GOT3 (cell line): Measurements from ENCODE around the gene LMF1.
"Not testable (repeated sequence)": the region's sequence is repeated elsewhere in the genome, so short reads cannot be mapped to it uniquely, and the experiment has no call there.

Source experiments
- DNase-seq: peaks from one replicate; lab custom pipeline; 2025; ENCODE audit warnings: mixed read lengths; lab: John Stamatoyannopoulos, UW

LMF1 gene

GRCh38 chr16:895371-895770 is 75.4 kb downstream of the LMF1 start:
- no peak for DNase-seq

GRCh38 chr16:894841-895240 is 75.9 kb downstream of the LMF1 start:
- no peak for DNase-seq

- DNase-seq = no peak
Measured at GRCh38 chr16:894136-894535, 76.6 kb downstream of the LMF1 start.

- no peak for DNase-seq
Measured at GRCh38 chr16:893360-893759, 77.4 kb downstream of the LMF1 start.

GRCh38 chr16:892536-893255 is 78.1 kb downstream of the LMF1 start:
- no peak for DNase-seq

- DNase-seq = no peak
Measured at GRCh38 chr16:892006-892405, 78.8 kb downstream of the LMF1 start.

- DNase-seq = no peak
Measured at GRCh38 chr16:891353-891740, 79.4 kb downstream of the LMF1 start.

- DNase-seq = no peak
Measured at GRCh38 chr16:890716-891352, 80.0 kb downstream of the LMF1 start.

GRCh38 chr16:890217-890616 is 80.6 kb downstream of the LMF1 start:
- no peak for DNase-seq

GRCh38 chr16:889586-889985 is 81.2 kb downstream of the LMF1 start:
- DNase-seq = no peak

- no peak for DNase-seq
Measured at GRCh38 chr16:888901-889570, 81.7 kb downstream of the LMF1 start.

- DNase-seq = not testable (repeated sequence)
Measured at GRCh38 chr16:888456-888855, 82.3 kb downstream of the LMF1 start.

GRCh38 chr16:887846-888245 is 82.9 kb downstream of the LMF1 start:
- DNase-seq = no peak

- DNase-seq = no peak
Measured at GRCh38 chr16:886802-887731, 83.7 kb downstream of the LMF1 start.

- DNase-seq = no peak
Measured at GRCh38 chr16:886084-886543, 84.7 kb downstream of the LMF1 start.

GRCh38 chr16:885391-885790 is 85.4 kb downstream of the LMF1 start:
- no peak for DNase-seq

- no peak for DNase-seq
Measured at GRCh38 chr16:884232-884631, 86.6 kb downstream of the LMF1 start.

GRCh38 chr16:883781-884180 is 87.0 kb downstream of the LMF1 start:
- DNase-seq = no peak

GRCh38 chr16:883340-883739 is 87.4 kb downstream of the LMF1 start:
- no peak for DNase-seq

GRCh38 chr16:882671-883070 is 88.1 kb downstream of the LMF1 start:
- DNase-seq = not testable (repeated sequence)

GRCh38 chr16:882256-882655 is 88.5 kb downstream of the LMF1 start:
- no peak for DNase-seq
